Endothelial cell of umbilical vein (primary cell): ENCODE results near the gene RBMS1. TPM values are rescaled to one million over a fixed set of nuclear protein-coding genes. Genes with fewer than 3 reads are reported as not detected.

Experiments
- BruUV-seq: library from RNA; stranded (reverse); fragments of 400-500 nt; replicated peaks from 2 replicates; lab custom pipeline; 2021; lab: Mats Ljungman, UMichigan
- CTCF ChIA-PET: fragments of 300-600, 350-600 bp; sonication (Branson Sonifier 250); formaldehyde crosslinking; loops from one replicate; lab custom pipeline; 2021; ENCODE audit warnings: antibody characterized with exemption, inconsistent platforms; lab: Charles Lee
- POLR2A ChIA-PET: fragments of 300-600, 350-600 bp; sonication (Branson Sonifier 250); formaldehyde crosslinking; loops from one replicate; lab custom pipeline; 2021; ENCODE audit warnings: antibody characterized with exemption, inconsistent platforms; lab: Charles Lee
- DNase-seq: peaks from one replicate; pipeline ENCODE4 v3.0.0-alpha.2; 2011; ENCODE audit warnings: low read depth, low spot score
- FAIRE-seq: peaks from 2 replicates; lab custom pipeline; 2011; peaks lifted over from hg19 to GRCh38; lab: Jason Lieb, UNC
- H2AFZ ChIP-seq: 2 replicates; pipeline ENCODE4 v1.6.0; 2012; ENCODE audit warnings: low read depth, low read length, control low read depth, inconsistent platforms
- H3K27ac ChIP-seq: 2 replicates; pipeline ENCODE4 v1.5.1; 2011; ENCODE audit warnings: low read depth, mild to moderate bottlenecking, control low read depth, low read length, moderate library complexity; ENCODE audit not compliant: insufficient read depth
- H3K27me3 ChIP-seq, 2 experiments: 2 replicates each; pipeline versions ENCODE4 v1.6.0 to v1.6.1; 2011; ENCODE audit warnings: low read length in 2 of 2, mixed read lengths in 1 of 2; ENCODE audit not compliant: control insufficient read depth in 2 of 2, insufficient read depth in 2 of 2
- H3K36me3 ChIP-seq, 2 experiments: 2 replicates in 1 of 2; 3 replicates in 1 of 2; pipeline ENCODE4 v1.5.1; 2011; ENCODE audit warnings: low read length in 2 of 2, mild to moderate bottlenecking in 1 of 2, moderate library complexity in 1 of 2; ENCODE audit not compliant: control insufficient read depth in 2 of 2, insufficient read depth in 2 of 2; ENCODE audit errors: extremely low read depth in 1 of 2
- H3K4me1 ChIP-seq: 3 replicates; pipeline ENCODE4 v1.5.1; 2011; ENCODE audit warnings: mild to moderate bottlenecking, low read length; ENCODE audit not compliant: control insufficient read depth, insufficient read depth; ENCODE audit errors: extremely low read depth
- H3K4me2 ChIP-seq: 2 replicates; pipeline ENCODE4 v1.6.1; 2011; ENCODE audit warnings: low read length, control low read depth, mixed read lengths; ENCODE audit not compliant: insufficient read depth
- H3K4me3 ChIP-seq, 3 experiments: fragments of 200-600 bp in 1 of 3; sonication (generic), shearing (Covaris generic) in 1 of 3; replicated peaks in 1 of 3; 2 replicates each; pipeline ENCODE4 v1.5.1; 2011 to 2016; ENCODE audit warnings: control low read depth in 3 of 3, low read length in 3 of 3, mild to moderate bottlenecking in 2 of 3, inconsistent platforms in 1 of 3, low read depth in 1 of 3, moderate library complexity in 1 of 3; ENCODE audit not compliant: insufficient read depth in 1 of 3
- H3K79me2 ChIP-seq: 2 replicates; pipeline ENCODE4 v1.6.0; 2012; ENCODE audit warnings: low read length, inconsistent platforms; ENCODE audit not compliant: control insufficient read depth, insufficient read depth
- H3K9ac ChIP-seq: replicated peaks from 2 replicates; pipeline ENCODE3; 2011; ENCODE audit warnings: low read length, control low read depth; ENCODE audit not compliant: insufficient read depth; ENCODE audit errors: extremely low read depth
- H3K9me1 ChIP-seq: replicated peaks from 3 replicates; pipeline ENCODE4 v1.6.0; 2011; ENCODE audit warnings: mild to moderate bottlenecking, low read length; ENCODE audit not compliant: control insufficient read depth, insufficient read depth; ENCODE audit errors: extremely low read depth
- H3K9me3 ChIP-seq: replicated peaks from 2 replicates; pipeline ENCODE4 v1.5.1; 2012; ENCODE audit warnings: low read length, inconsistent platforms; ENCODE audit not compliant: control insufficient read depth, insufficient read depth
- H4K20me1 ChIP-seq: replicated peaks from 2 replicates; pipeline ENCODE3; 2011; ENCODE audit warnings: mild to moderate bottlenecking, low read length; ENCODE audit not compliant: control insufficient read depth, insufficient read depth; ENCODE audit errors: extremely low read depth
- EZH2 ChIP-seq: IDR thresholded peaks from 2 replicates; pipeline ENCODE4 v1.6.1; 2012; ENCODE audit warnings: borderline replicate concordance, low read depth, mild to moderate bottlenecking, moderate library complexity, low read length, inconsistent platforms; ENCODE audit not compliant: severe bottlenecking
- FOS ChIP-seq: IDR thresholded peaks from 2 replicates; pipeline ENCODE4 v1.6.1; 2011; ENCODE audit warnings: mild to moderate bottlenecking, low read length, moderate library complexity, borderline replicate concordance; ENCODE audit not compliant: insufficient read depth
- GATA2 ChIP-seq: IDR thresholded peaks from 2 replicates; pipeline ENCODE4 v1.7.0; 2011; ENCODE audit warnings: low read depth, mild to moderate bottlenecking, moderate library complexity, mixed read lengths, low read length; ENCODE audit not compliant: insufficient read length, insufficient read depth
- JUN ChIP-seq: IDR thresholded peaks from 2 replicates; pipeline ENCODE4 v1.6.1; 2011; ENCODE audit warnings: borderline replicate concordance, low read depth; ENCODE audit not compliant: insufficient read length, insufficient read depth
- MAX ChIP-seq: IDR thresholded peaks from 2 replicates; pipeline ENCODE4 v1.6.1; 2011; ENCODE audit not compliant: insufficient read depth, insufficient read length
- MYC ChIP-seq: IDR thresholded peaks from one replicate; pipeline ENCODE4 v1.6.1; 2011; ENCODE audit warnings: mild to moderate bottlenecking, low read depth, low read length
- POLR2A ChIP-seq: IDR thresholded peaks from 2 replicates; pipeline ENCODE4 v1.6.1; 2012; ENCODE audit warnings: low read depth, mild to moderate bottlenecking, control low read depth, low read length
- POLR2AphosphoS5 ChIP-seq: IDR thresholded peaks from 2 replicates; pipeline ENCODE4 v1.6.1; 2012; ENCODE audit warnings: low read depth, mild to moderate bottlenecking, control low read depth, low read length, moderate library complexity; ENCODE audit not compliant: insufficient read depth
- dilution Hi-C: fragments of 300-500 bp; cut with MboI; formaldehyde crosslinking; loops from one replicate; pipeline ENCODE4 v1.15.0; 2019; ENCODE audit warnings: low sequenced_read_pairs; ENCODE audit not compliant: extremely low pct_ligation_motif_present
- intact Hi-C: fragments of 100-400 bp; cut with micrococcal nuclease; formaldehyde crosslinking; loops from one replicate; pipeline ENCODE4 v1.10.0; 2022
- polyA plus RNA-seq, 4 experiments: library from polyadenylated mRNA; depleted of rRNA in 3 of 4; stranded (reverse) in 3 of 4; unstranded in 1 of 4; fragments of >200 nt; gene quantifications; 2 replicates each; pipeline versions ENCODE4 v1.2.1 to v1.2.3, GENCODE V29; 2011 to 2012; ENCODE audit warnings: missing spikeins in 1 of 4
- total RNA-seq: library from RNA; stranded (reverse); gene quantifications from 2 replicates; pipeline ENCODE4 v1.2.3, GENCODE V29; 2021
- TF ChIP-seq, protein P1 (sequence below), 2 donors: IDR thresholded peaks; 1 replicate in 1 of 2; 2 replicates in 1 of 2; pipeline ENCODE4 v1.5.1; 2011; ENCODE audit warnings: low read length in 2 of 2, mild to moderate bottlenecking in 2 of 2, moderate library complexity in 2 of 2, control low read depth in 1 of 2, inconsistent platforms in 1 of 2, low read depth in 1 of 2; ENCODE audit not compliant: insufficient read depth in 1 of 2; ENCODE audit errors: extremely low read depth in 1 of 2

Gene RBMS1
- total and polyA plus RNA-seq, 2 donors (not counting 3 experiments of a cell fraction or from before 2014, with no cell fraction given) = 60.0 to 93.3 TPM

- Histone ChIP-seq H3K4me1 (peaks cover 8% of the 10 kb centered on the region), H3K79me2 (peaks cover 89% of the 10 kb centered on the region), H3K27me3 (no peaks in the 10 kb centered on the region), H2AFZ (no peak overlapping the region), H3K9me3 (no peaks in the 10 kb centered on the region), H3K27ac (no peak overlapping the region), H3K9ac (no peak overlapping the region), H3K9me1 (no peaks in the 10 kb centered on the region), H3K4me3 (no peak overlapping the region), H3K36me3 (no peaks in the 10 kb centered on the region), H3K4me2 (no peak overlapping the region), H4K20me1 (no peaks in the 10 kb centered on the region)
- BruUV-seq = no TSS peak
- CTCF ChIA-PET = interaction anchor here (1.5 to 5.8 kb wide), 3 partner anchors 28 to 673 kb away, joined by 3 to 88 read pairs (median 67); no protein-coding TSS in a partner anchor
- POLR2A ChIA-PET = interaction anchor here (0.6 kb wide), 1 partner anchor 177 kb away, joined by 7 read pairs; no protein-coding TSS in a partner anchor
- DNase-seq (no peak), FAIRE-seq (no peak)
- TF ChIP-seq POLR2AphosphoS5 = no peak
- TF ChIP-seq, protein P1, sequence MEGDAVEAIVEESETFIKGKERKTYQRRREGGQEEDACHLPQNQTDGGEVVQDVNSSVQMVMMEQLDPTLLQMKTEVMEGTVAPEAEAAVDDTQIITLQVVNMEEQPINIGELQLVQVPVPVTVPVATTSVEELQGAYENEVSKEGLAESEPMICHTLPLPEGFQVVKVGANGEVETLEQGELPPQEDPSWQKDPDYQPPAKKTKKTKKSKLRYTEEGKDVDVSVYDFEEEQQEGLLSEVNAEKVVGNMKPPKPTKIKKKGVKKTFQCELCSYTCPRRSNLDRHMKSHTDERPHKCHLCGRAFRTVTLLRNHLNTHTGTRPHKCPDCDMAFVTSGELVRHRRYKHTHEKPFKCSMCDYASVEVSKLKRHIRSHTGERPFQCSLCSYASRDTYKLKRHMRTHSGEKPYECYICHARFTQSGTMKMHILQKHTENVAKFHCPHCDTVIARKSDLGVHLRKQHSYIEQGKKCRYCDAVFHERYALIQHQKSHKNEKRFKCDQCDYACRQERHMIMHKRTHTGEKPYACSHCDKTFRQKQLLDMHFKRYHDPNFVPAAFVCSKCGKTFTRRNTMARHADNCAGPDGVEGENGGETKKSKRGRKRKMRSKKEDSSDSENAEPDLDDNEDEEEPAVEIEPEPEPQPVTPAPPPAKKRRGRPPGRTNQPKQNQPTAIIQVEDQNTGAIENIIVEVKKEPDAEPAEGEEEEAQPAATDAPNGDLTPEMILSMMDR (IDR thresholded peaks at IDR 0.05; ENCODE audit: extremely low read depth in 1 of 2, insufficient read depth in 1 of 2, low read depth in 1 of 2, low read length in 2 of 2) = no peak
- TF ChIP-seq POLR2A = no peak
- TF ChIP-seq FOS = no peak
- no peak for TF ChIP-seq GATA2
- TF ChIP-seq MYC = no peak
- TF ChIP-seq MAX = no peak
- TF ChIP-seq EZH2 = no peak
- TF ChIP-seq JUN = no peak
- intact Hi-C loops = loop anchor here (5.0 kb wide), 1 partner anchor 671 kb away; no protein-coding TSS in a partner anchor
- dilution Hi-C loops = no loop called here
Observed at GRCh38 chr2:160321006-160321405, 172.6 kb downstream of the RBMS1 start.
